Esophagus squamous epithelium (tissue), 5 donors: ENCODE measurements around the gene TCIRG1. TPM values are rescaled to one million over a fixed set of nuclear protein-coding genes. Genes with fewer than 3 reads are reported as not detected.
A peak's percentile ranks its signal among the peaks of the same experiment; 100 is the strongest.

Experiments used
- DNase-seq: peaks from one replicate; lab custom pipeline; 2025; lab: John Stamatoyannopoulos, UW
- H3K27ac ChIP-seq, 4 donors: fragments of 200-600 bp; sonication (generic); one replicate each; pipeline ENCODE4 v1.5.1; 2016 to 2019; ENCODE audit warnings: mild to moderate bottlenecking in 1 of 4
- H3K27me3 ChIP-seq, 4 donors: fragments of 200-600 bp; sonication (generic); 1 replicate in 3 of 4; 2 replicates in 1 of 4; pipeline versions ENCODE4 v1.5.1 to v1.6.0; 2017 to 2021; ENCODE audit warnings: antibody characterized with exemption in 1 of 4
- H3K36me3 ChIP-seq, 3 donors: fragments of 200-600 bp; sonication (generic); one replicate each; pipeline ENCODE4 v1.5.1; 2016 to 2019
- H3K4me1 ChIP-seq, 3 donors: fragments of 200-600 bp; sonication (generic); one replicate each; pipeline ENCODE4 v1.5.1; 2017 to 2019
- H3K4me3 ChIP-seq, 4 donors: fragments of 200-600 bp; sonication (generic); 1 replicate in 3 of 4; 2 replicates in 1 of 4; pipeline ENCODE4 v1.5.1; 2016 to 2019; ENCODE audit warnings: mild to moderate bottlenecking in 2 of 4, moderate library complexity in 1 of 4
- H3K9me3 ChIP-seq, 3 donors: fragments of 200-600 bp; sonication (generic); one replicate each; pipeline ENCODE4 v1.5.1; 2016 to 2019
- CTCF ChIP-seq, 6 experiments: fragments of 450-650 bp in 4 of 6; fragments of 200-600 bp in 2 of 6; sonication (generic) in 2 of 6; IDR thresholded peaks; one replicate each; pipeline ENCODE4 v1.5.1; 2016 to 2019; ENCODE audit warnings: antibody characterized with exemption in 6 of 6, mild to moderate bottlenecking in 4 of 6, moderate library complexity in 4 of 6
- POLR2A ChIP-seq, 4 donors: fragments of 450-650 bp; IDR thresholded peaks; one replicate each; pipeline ENCODE4 v1.6.1; 2017; ENCODE audit warnings: antibody characterized with exemption in 4 of 4, mild to moderate bottlenecking in 4 of 4, moderate library complexity in 3 of 4
- WGBS, 2 donors: methylation state at CpG; one replicate each; pipeline ENCODE4 v1.1.5; 2018; 5-methylcytosine and 5-hydroxymethylcytosine counted together
- intact Hi-C: fragments of 100-400 bp; cut with DNase I; formaldehyde crosslinking; loops from one replicate; pipeline ENCODE4 v1.15.0; 2022
- total RNA-seq, 4 donors: library from RNA; depleted of rRNA; stranded (reverse); fragments of >200 nt; gene quantifications; one replicate each; pipeline ENCODE4 v1.1.0, GENCODE V29; 2016
- donor health status: DM: yes; HTN: yes; CAD: no.

Gene TCIRG1
- total RNA-seq, 4 donors from 2014 or later: 46.6 to 70.5 (median 63.5) TPM

- DNase-seq: no peak
- peaks cover 0 to 15% (median 0%) of the 10 kb centered on the region in 3 donors for H3K36me3 ChIP-seq
- H3K27me3 ChIP-seq: peaks cover 0 to 8% (median 0%) of the 10 kb centered on the region in 4 donors
- no peaks in the 10 kb centered on the region for H3K9me3 ChIP-seq
- intact Hi-C loops: no loop called here
- H3K4me3 ChIP-seq: no peak overlapping the region
- H3K4me1 ChIP-seq: peaks cover 0 to 28% (median 0%) of the 10 kb centered on the region in 3 donors
- TF ChIP-seq CTCF (IDR thresholded peaks at IDR 0.05): no peak
- H3K27ac ChIP-seq: no peak overlapping the region
- WGBS, 2 donors: 78 to 88% methylated on average over 3 of the region's 13 CpGs
These were observed 42.8 kb upstream of the TCIRG1 start for GRCh38 chr11:67996051-67996450.

- Histone ChIP-seq H3K27ac (no peak overlapping the region), H3K4me3 (peak overlapping the region in 1 of 4 donors; percentile 13), H3K36me3 (peaks cover 0 to 15% (median 0%) of the 10 kb centered on the region in 3 donors), H3K4me1 (peaks cover 0 to 20% (median 0%) of the 10 kb centered on the region in 3 donors), H3K9me3 (no peaks in the 10 kb centered on the region), H3K27me3 (peaks cover 0 to under 1% (median 0%) of the 10 kb centered on the region in 4 donors)
- no peak for DNase-seq
- intact Hi-C loops: no loop called here
- TF ChIP-seq POLR2A (IDR thresholded peaks at IDR 0.05) (no peak), CTCF (IDR thresholded peaks at IDR 0.05) (no peak)
- WGBS, 2 donors: 70 to 75% methylated on average over 32 to 36 of the region's 41 CpGs
These were observed 42.0 kb upstream of the TCIRG1 start for GRCh38 chr11:67996622-67997474.

- intact Hi-C loops: no loop called here
- H3K4me1 ChIP-seq: peaks cover 0 to 25% (median 2%) of the 10 kb centered on the region in 3 donors
- no peak for DNase-seq
These were observed 41.3 kb upstream of the TCIRG1 start for GRCh38 chr11:67997475-67997921.

GRCh38 chr11:67998150-67999045, 40.4 kb upstream of the TCIRG1 start:
- Histone ChIP-seq H3K27me3 (no peaks in the 10 kb centered on the region), H3K9me3 (no peaks in the 10 kb centered on the region), H3K4me1 (peaks cover 6 to 34% (median 10%) of the 10 kb centered on the region in 3 donors), H3K27ac (no peak overlapping the region), H3K36me3 (peaks cover 0 to 15% (median 0%) of the 10 kb centered on the region in 3 donors), H3K4me3 (no peak overlapping the region)
- intact Hi-C loops: no loop called here
- TF ChIP-seq CTCF (IDR thresholded peaks at IDR 0.05) (no peak), POLR2A (IDR thresholded peaks at IDR 0.05) (no peak)
- WGBS, 2 donors: 86 to 96% methylated on average over 2 to 3 of the region's 9 CpGs
- DNase-seq: no peak

More at GRCh38 chr11:67997475-67997921, 41.3 kb upstream of the TCIRG1 start:
- H3K27me3 ChIP-seq: no peaks in the 10 kb centered on the region
- no peak overlapping the region for H3K4me3 ChIP-seq
- TF ChIP-seq CTCF (IDR thresholded peaks at IDR 0.05) (no peak), POLR2A (IDR thresholded peaks at IDR 0.05) (no peak)
- no peaks in the 10 kb centered on the region for H3K9me3 ChIP-seq
- WGBS, 2 donors: 97% methylated on average over 17 to 20 of the region's 29 CpGs
- no peak overlapping the region for H3K27ac ChIP-seq
- H3K36me3 ChIP-seq: peaks cover 0 to 15% (median 0%) of the 10 kb centered on the region in 3 donors
